ENCODE measurements around the gene RGS7. TPM values are rescaled to one million over a fixed set of nuclear protein-coding genes. Genes with fewer than 3 reads are reported as not detected.

The RGS7 gene
- total and polyA plus RNA-seq, 2 of the 8 experiments (the other 6 are each of a cell fraction or from before 2014, with no cell fraction given): 1.6 to 3.0 TPM

GRCh38 chr1:241007668-241008067 is 349.3 kb downstream of the RGS7 start:
- ChIA-PET POLR2A (ENCODE audit: partially characterized antibody) (no interaction called here), CTCF (ENCODE audit: partially characterized antibody) (interaction anchor here (1.1 to 1.4 kb wide), 2 partner anchors 9 to 17 kb away, joined by 4 to 5 read pairs; no protein-coding TSS in a partner anchor)
- FAIRE-seq: no peak
- Histone ChIP-seq H4K20me1 (replicated peaks in 1 of 2; ENCODE audit: control insufficient read depth in 1 of 2, insufficient read depth in 2 of 2, low read length in 2 of 2) (no peaks in the 10 kb centered on the region), H4K5ac (ENCODE audit: insufficient read length, low read depth, low read length) (peak overlapping the region; percentile 86), H3K14ac (ENCODE audit: insufficient read length) (no peak overlapping the region), H3K56ac (replicated peaks; ENCODE audit: insufficient read length, low read depth, low read length) (no peak overlapping the region), H4K8ac (ENCODE audit: extremely low read depth, insufficient read depth, low read length) (no peak overlapping the region), H3K4me1 (replicated peaks in 1 of 4; ENCODE audit: control insufficient read depth in 3 of 4, insufficient read depth in 4 of 4, low read length in 3 of 4) (peaks cover 3 to 18% (median 13%) of the 10 kb centered on the region in 4 experiments; a peak in 5 of 7 replicates), H2AFZ (ENCODE audit: low read length) (no peak overlapping the region), H2BK120ac (replicated peaks; ENCODE audit: low read depth, low read length) (no peak overlapping the region), H3K9ac (replicated peaks in 1 of 4; ENCODE audit: extremely low read depth in 1 of 4, low read depth in 3 of 4, low read length in 3 of 4) (no peak overlapping the region), H3K23ac (ENCODE audit: insufficient read length) (no peak overlapping the region), H3K18ac (ENCODE audit: extremely low read depth, low read length) (no peak overlapping the region), H3K27me3 (replicated peaks in 1 of 4; ENCODE audit: control insufficient read depth in 3 of 4, extremely low read depth in 1 of 4, insufficient read depth in 3 of 4, low read length in 3 of 4) (no peaks in the 10 kb centered on the region), H4K91ac (replicated peaks; ENCODE audit: insufficient read length, low read length) (peak overlapping the region; percentile 83), H3K4me3 (ENCODE audit: extremely low read depth in 1 of 4, insufficient read depth in 2 of 4, low read depth in 3 of 4, low read length in 4 of 4) (no peak overlapping the region), H2BK20ac (ENCODE audit: low read length) (peak overlapping the region; percentile 62; the same call in 1 of the 2 replicates), H3K79me1 (ENCODE audit: low read depth, low read length) (no peaks in the 10 kb centered on the region), H2BK5ac (ENCODE audit: low read depth, low read length) (no peak overlapping the region), H3K23me2 (ENCODE audit: low read depth, low read length) (peaks cover 2% of the 10 kb centered on the region; the same call in 1 of the 2 replicates), H2BK12ac (ENCODE audit: low read depth, low read length) (no peak overlapping the region; the same call in 1 of the 2 replicates), H3K36me3 (ENCODE audit: control insufficient read depth in 2 of 4, insufficient read depth in 4 of 4, low read length in 3 of 4) (no peaks in the 10 kb centered on the region), H3K79me2 (ENCODE audit: control insufficient read depth in 1 of 2, insufficient read depth in 2 of 2, low read length in 2 of 2) (no peaks in the 10 kb centered on the region), H2BK15ac (ENCODE audit: low read length) (no peak overlapping the region), H2AK5ac (ENCODE audit: low read depth, low read length) (no peak overlapping the region), H3K4ac (replicated peaks; ENCODE audit: insufficient read length, low read depth, low read length) (no peak overlapping the region), H3K27ac (ENCODE audit: low read depth, low read length) (no peak overlapping the region), H3K9me3 (ENCODE audit: insufficient read depth in 2 of 2, low read depth in 1 of 2, low read length in 1 of 2) (no peaks in the 10 kb centered on the region), H3K4me2 (ENCODE audit: insufficient read depth in 1 of 2, low read depth in 2 of 2, low read length in 2 of 2) (no peak overlapping the region)
- DNase-seq (ENCODE audit: low read depth in 1 of 2, low spot score in 2 of 2): no peak
- WGBS, 2 experiments (ENCODE audit: extremely low coverage in 1 of 2, insufficient coverage in 1 of 2, insufficient read length in 1 of 2, insufficient replicate concordance in 2 of 2, low coverage in 1 of 2, low lambda C conversion rate in 2 of 2, missing lambda C conversion rate in 1 of 2): 88% methylated on average over 4 of the region's 4 CpGs; no CpG with 5 or more reads in 1 of the 2 experiments
- TF ChIP-seq, protein P1, sequence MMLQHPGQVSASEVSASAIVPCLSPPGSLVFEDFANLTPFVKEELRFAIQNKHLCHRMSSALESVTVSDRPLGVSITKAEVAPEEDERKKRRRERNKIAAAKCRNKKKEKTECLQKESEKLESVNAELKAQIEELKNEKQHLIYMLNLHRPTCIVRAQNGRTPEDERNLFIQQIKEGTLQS (IDR thresholded peaks at IDR 0.05; ENCODE audit: insufficient read depth, low read depth, low read length): no peak
- no peak for TF ChIP-seq ASH2L (IDR thresholded peaks at IDR 0.05; ENCODE audit: low read length)
- no peak for TF ChIP-seq CTBP2 (IDR thresholded peaks at IDR 0.05; ENCODE audit: borderline replicate concordance, insufficient read depth, insufficient read length, low read length)
- no peak for TF ChIP-seq YY1 (IDR thresholded peaks at IDR 0.05; ENCODE audit: low read depth, low read length)
- no peak for TF ChIP-seq BCL11A (IDR thresholded peaks at IDR 0.05; ENCODE audit: low read depth in 2 of 2, low read length in 2 of 2)
- no peak for TF ChIP-seq SIX5 (IDR thresholded peaks at IDR 0.05; ENCODE audit: low read depth, low read length)
- no peak for TF ChIP-seq HDAC2 (IDR thresholded peaks at IDR 0.05; ENCODE audit: borderline replicate concordance in 1 of 2, low read depth in 2 of 2, low read length in 2 of 2)
- no peak for TF ChIP-seq SP1 (IDR thresholded peaks at IDR 0.05; ENCODE audit: low read depth, low read length)
- no peak for TF ChIP-seq TCF12 (IDR thresholded peaks at IDR 0.05; ENCODE audit: low read depth, low read length)
- no peak for TF ChIP-seq SP2 (IDR thresholded peaks at IDR 0.05; ENCODE audit: low read length)
- TF ChIP-seq POLR2A (IDR thresholded peaks at IDR 0.05; ENCODE audit: control extremely low read depth in 1 of 2, low read depth in 2 of 2, low read length in 2 of 2): no peak
- no peak for TF ChIP-seq POLR2AphosphoS5 (IDR thresholded peaks at IDR 0.05; ENCODE audit: low read depth, low read length)
